ENCODE data around the gene KANSL3. TPM values are rescaled to one million over a fixed set of nuclear protein-coding genes. Genes with fewer than 3 reads are reported as not detected.

The KANSL3 gene
- total and polyA plus RNA-seq, 9 of the 15 experiments (the other 6 are each of a cell fraction or from before 2014, with no cell fraction given) = 11.3 to 43.7 (median 27.9) TPM

- TF ChIP-seq, protein P1, sequence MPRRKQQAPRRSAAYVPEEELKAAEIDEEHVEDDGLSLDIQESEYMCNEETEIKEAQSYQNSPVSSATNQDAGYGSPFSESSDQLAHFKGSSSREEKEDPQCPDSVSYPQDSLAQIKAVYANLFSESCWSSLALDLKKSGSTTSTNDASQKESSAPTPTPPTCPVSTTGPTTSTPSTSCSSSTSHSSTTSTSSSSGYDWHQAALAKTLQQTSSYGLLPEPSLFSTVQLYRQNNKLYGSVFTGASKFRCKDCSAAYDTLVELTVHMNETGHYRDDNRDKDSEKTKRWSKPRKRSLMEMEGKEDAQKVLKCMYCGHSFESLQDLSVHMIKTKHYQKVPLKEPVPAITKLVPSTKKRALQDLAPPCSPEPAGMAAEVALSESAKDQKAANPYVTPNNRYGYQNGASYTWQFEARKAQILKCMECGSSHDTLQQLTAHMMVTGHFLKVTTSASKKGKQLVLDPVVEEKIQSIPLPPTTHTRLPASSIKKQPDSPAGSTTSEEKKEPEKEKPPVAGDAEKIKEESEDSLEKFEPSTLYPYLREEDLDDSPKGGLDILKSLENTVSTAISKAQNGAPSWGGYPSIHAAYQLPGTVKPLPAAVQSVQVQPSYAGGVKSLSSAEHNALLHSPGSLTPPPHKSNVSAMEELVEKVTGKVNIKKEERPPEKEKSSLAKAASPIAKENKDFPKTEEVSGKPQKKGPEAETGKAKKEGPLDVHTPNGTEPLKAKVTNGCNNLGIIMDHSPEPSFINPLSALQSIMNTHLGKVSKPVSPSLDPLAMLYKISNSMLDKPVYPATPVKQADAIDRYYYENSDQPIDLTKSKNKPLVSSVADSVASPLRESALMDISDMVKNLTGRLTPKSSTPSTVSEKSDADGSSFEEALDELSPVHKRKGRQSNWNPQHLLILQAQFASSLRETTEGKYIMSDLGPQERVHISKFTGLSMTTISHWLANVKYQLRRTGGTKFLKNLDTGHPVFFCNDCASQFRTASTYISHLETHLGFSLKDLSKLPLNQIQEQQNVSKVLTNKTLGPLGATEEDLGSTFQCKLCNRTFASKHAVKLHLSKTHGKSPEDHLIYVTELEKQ (CRISPR knock-in tag; IDR thresholded peaks at IDR 0.05) = no peak
- TF ChIP-seq ZSCAN29 (IDR thresholded peaks at IDR 0.05) (peak; percentile 95), NELFE (IDR thresholded peaks at IDR 0.05; ENCODE audit: insufficient read depth, insufficient read length) (no peak), NCOR1 (IDR thresholded peaks at IDR 0.05) (peak; percentile 63), U2AF2 (optimal IDR thresholded peaks at IDR 0.05; ENCODE audit: low read depth, low read length) (no peak), ZNF785 (CRISPR knock-in tag; IDR thresholded peaks at IDR 0.05) (no peak), HNRNPH1 (optimal IDR thresholded peaks at IDR 0.05; ENCODE audit: low read depth, low read length) (no peak), GTF3C2 (IDR thresholded peaks at IDR 0.05; ENCODE audit: borderline replicate concordance, extremely low read depth, insufficient read length) (no peak), ZNF589 (CRISPR knock-in tag; IDR thresholded peaks at IDR 0.05; ENCODE audit: low read depth) (peak; percentile 82; the same call in 1 of the 2 replicates), YY1 (IDR thresholded peaks at IDR 0.05; ENCODE audit: borderline replicate concordance in 1 of 3, control insufficient read depth in 1 of 3, extremely low read depth in 1 of 3, insufficient read depth in 3 of 3, insufficient read length in 1 of 3, insufficient replicate concordance in 2 of 3, low read depth in 1 of 3, low read length in 2 of 3) (peak in 2 of 3 experiments; percentile 80 to 87), ZNF311 (CRISPR knock-in tag; IDR thresholded peaks at IDR 0.05) (peak; percentile 32; the same call in 1 of the 2 replicates), ZNF354B (CRISPR knock-in tag; IDR thresholded peaks at IDR 0.05) (no peak), SMARCB1 (IDR thresholded peaks at IDR 0.05; ENCODE audit: insufficient read length, low read depth) (no peak), SMARCA5 (IDR thresholded peaks at IDR 0.05) (no peak), ZC3H8 (IDR thresholded peaks at IDR 0.05) (no peak), POLR2B (IDR thresholded peaks at IDR 0.05; ENCODE audit: low read depth, partially characterized antibody) (peak; percentile 67), BRD9 (IDR thresholded peaks at IDR 0.05; ENCODE audit: low read depth, partially characterized antibody) (no peak)
- TF ChIP-seq, protein P2, sequence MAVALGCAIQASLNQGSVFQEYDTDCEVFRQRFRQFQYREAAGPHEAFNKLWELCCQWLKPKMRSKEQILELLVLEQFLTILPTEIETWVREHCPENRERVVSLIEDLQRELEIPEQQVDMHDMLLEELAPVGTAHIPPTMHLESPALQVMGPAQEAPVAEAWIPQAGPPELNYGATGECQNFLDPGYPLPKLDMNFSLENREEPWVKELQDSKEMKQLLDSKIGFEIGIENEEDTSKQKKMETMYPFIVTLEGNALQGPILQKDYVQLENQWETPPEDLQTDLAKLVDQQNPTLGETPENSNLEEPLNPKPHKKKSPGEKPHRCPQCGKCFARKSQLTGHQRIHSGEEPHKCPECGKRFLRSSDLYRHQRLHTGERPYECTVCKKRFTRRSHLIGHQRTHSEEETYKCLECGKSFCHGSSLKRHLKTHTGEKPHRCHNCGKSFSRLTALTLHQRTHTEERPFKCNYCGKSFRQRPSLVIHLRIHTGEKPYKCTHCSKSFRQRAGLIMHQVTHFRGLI (CRISPR knock-in tag; IDR thresholded peaks at IDR 0.05) = 0 out of 2 replicates have a peak, but pooled peaks have one; percentile 41
Observed at GRCh38 chr2:96638144-96639121, at the start of gene KANSL3 (continued).

All from K562 (cell line).